Measurements from ENCODE around the gene MITF. TPM values are rescaled to one million over a fixed set of nuclear protein-coding genes. Genes with fewer than 3 reads are reported as not detected.
"Not testable (repeated sequence)": the region's sequence is repeated elsewhere in the genome, so short reads cannot be mapped to it uniquely, and the experiment has no call there.

The MITF gene
- total and polyA plus RNA-seq, 2 donors, result 13.3 to 13.6 TPM

DNA sequence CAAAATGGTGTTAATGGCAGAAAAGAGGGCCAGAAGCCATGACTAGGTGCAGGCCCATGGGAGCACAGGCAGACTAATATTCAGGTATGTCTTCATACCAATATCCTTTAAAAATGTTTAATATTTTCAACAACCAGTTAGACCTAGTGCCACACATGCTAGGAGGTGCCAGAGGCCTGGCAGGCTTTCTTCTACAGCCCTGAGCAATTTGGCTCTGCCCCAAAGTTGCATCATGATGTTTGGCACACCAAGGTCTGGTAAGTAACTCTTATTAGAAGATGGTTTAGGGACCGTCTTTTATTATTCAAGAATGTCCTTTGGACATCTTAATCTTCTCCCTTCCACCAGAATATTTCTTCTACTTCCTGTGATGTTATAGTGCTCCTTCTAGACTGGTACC lies 34.8 kb downstream of the MITF start:
- Histone ChIP-seq H3K27ac (ENCODE audit: low read depth) (no peak overlapping the region), H3K4me1 (ENCODE audit: insufficient read depth) (no peaks in the 10 kb centered on the region), H3K4me3 (ENCODE audit: low read depth, low read length) (no peak overlapping the region), H3K36me3 (ENCODE audit: insufficient read depth) (no peaks in the 10 kb centered on the region)
- 94% methylated on average over 1 of the region's 1 CpG for WGBS
- no peak for DNase-seq (ENCODE audit: extremely low spot score)

- 93% methylated on average over 3 of the region's 3 CpGs for WGBS
- H3K27ac ChIP-seq (ENCODE audit: low read depth), result no peak overlapping the region
- no peaks in the 10 kb centered on the region for H3K4me1 ChIP-seq (ENCODE audit: insufficient read depth)
- no peaks in the 10 kb centered on the region for H3K36me3 ChIP-seq (ENCODE audit: insufficient read depth)
- DNase-seq (ENCODE audit: extremely low spot score), result no peak
- no peak overlapping the region for H3K4me3 ChIP-seq (ENCODE audit: low read depth, low read length)
Observed at GRCh38 chr3:69775751-69776150, 36.5 kb downstream of the MITF start.

GRCh38 chr3:69776289-69776688 lies 37.0 kb downstream of the MITF start:
- no peak overlapping the region for H3K27ac ChIP-seq (ENCODE audit: low read depth)
- DNase-seq (ENCODE audit: extremely low spot score), result no peak
- H3K36me3 ChIP-seq (ENCODE audit: insufficient read depth), result no peaks in the 10 kb centered on the region
- H3K4me1 ChIP-seq (ENCODE audit: insufficient read depth), result no peaks in the 10 kb centered on the region
- 96% methylated on average over 3 of the region's 3 CpGs for WGBS
- no peak overlapping the region for H3K4me3 ChIP-seq (ENCODE audit: low read depth, low read length)

DNA sequence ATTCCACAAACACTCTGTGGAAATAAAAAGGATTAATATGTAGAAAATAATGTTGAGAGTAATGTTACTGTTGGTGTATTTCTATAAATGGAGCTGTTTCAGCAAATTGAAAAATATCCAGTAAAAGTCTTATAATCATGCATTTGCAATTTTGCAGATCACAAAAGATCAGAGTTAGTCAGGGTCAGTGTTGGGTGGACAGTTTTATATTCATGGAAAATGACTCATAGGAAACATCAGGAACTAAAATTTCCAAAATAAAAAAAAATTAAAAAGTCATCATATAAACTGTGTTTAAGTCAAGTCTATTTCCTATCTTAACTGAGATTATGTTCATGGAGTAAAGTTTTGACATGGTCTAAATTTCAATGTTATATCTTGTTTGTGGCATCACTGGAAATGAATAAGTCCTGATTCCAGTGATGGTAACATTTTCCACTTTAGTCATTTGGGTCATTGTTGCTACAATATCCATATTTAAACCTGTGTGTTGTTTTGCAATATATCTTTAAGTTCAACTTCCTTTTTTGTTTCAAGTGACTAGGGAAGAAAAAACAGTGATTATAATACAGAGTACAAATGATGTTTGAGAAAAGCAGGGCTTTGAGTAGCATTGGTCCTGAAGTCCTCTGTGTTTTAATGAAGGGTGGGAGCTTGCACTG lies 37.8 kb downstream of the MITF start:
- H3K36me3 ChIP-seq (ENCODE audit: insufficient read depth), result no peaks in the 10 kb centered on the region
- no peaks in the 10 kb centered on the region for H3K4me1 ChIP-seq (ENCODE audit: insufficient read depth)
- DNase-seq (ENCODE audit: extremely low spot score), result no peak
- no peak overlapping the region for H3K27ac ChIP-seq (ENCODE audit: low read depth)
- H3K4me3 ChIP-seq (ENCODE audit: low read depth, low read length), result no peak overlapping the region

DNA sequence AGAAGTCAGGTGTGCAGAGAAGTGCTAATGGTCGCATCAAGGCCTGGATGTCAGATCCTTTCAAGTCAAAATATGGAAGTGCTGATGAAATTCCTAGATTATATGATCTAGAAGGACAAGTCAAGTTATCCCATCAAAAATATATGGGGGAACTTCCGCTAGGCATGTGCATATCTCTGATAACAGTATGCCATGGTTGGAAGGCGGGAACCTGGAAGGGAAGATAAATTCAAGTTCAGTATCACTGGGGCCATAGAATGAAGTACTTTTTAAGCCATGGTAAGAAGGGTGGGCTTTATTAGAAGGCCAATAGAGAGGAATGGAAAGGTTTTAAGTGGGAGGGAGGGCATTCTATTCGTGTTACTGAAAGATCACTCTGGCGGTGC lies 38.3 kb downstream of the MITF start:
- 96% methylated on average over 5 of the region's 5 CpGs for WGBS

DNA sequence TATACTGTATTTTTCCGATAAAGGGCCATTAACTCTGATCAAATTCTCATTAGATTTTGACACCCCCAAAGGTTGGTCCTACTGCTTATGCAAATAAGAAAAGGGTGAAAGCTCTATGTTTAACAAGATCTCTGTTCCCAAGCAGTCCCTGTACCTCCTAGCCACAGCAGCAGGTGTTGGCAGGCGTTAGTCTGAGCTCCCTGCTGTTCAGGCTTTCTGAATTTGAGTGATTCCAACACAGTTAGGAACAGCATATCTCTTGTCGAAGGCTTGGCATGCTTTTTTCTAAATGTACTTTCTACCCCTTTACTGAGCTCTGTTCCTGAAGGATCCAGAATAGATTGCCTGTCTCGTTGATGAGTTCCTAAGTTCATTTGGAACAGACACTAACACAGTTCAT lies 42.3 kb downstream of the MITF start:
- Histone ChIP-seq H3K27ac (ENCODE audit: low read depth) (no peak overlapping the region), H3K36me3 (ENCODE audit: insufficient read depth) (no peaks in the 10 kb centered on the region), H3K4me1 (ENCODE audit: insufficient read depth) (no peaks in the 10 kb centered on the region), H3K4me3 (ENCODE audit: low read depth, low read length) (no peak overlapping the region)
- WGBS, result 62% methylated on average over 4 of the region's 4 CpGs
- DNase-seq (ENCODE audit: extremely low spot score), result no peak

More for the DNA sequence above, 38.3 kb downstream of the MITF start:
- no peak overlapping the region for H3K4me3 ChIP-seq (ENCODE audit: low read depth, low read length)
- H3K36me3 ChIP-seq (ENCODE audit: insufficient read depth), result no peaks in the 10 kb centered on the region
- no peak overlapping the region for H3K27ac ChIP-seq (ENCODE audit: low read depth)
- no peaks in the 10 kb centered on the region for H3K4me1 ChIP-seq (ENCODE audit: insufficient read depth)
- DNase-seq (ENCODE audit: extremely low spot score), result no peak

GRCh38 chr3:69784954-69785514 lies 45.8 kb downstream of the MITF start:
- peaks cover 2% of the 10 kb centered on the region for H3K4me1 ChIP-seq (ENCODE audit: insufficient read depth)
- 23% methylated on average over 7 of the region's 7 CpGs for WGBS
- no peaks in the 10 kb centered on the region for H3K36me3 ChIP-seq (ENCODE audit: insufficient read depth)
- DNase-seq (ENCODE audit: extremely low spot score), result no peak
- no peak overlapping the region for H3K27ac ChIP-seq (ENCODE audit: low read depth)
- H3K4me3 ChIP-seq (ENCODE audit: low read depth, low read length), result no peak overlapping the region

- no peak for DNase-seq (ENCODE audit: extremely low spot score)
- no peaks in the 10 kb centered on the region for H3K36me3 ChIP-seq (ENCODE audit: insufficient read depth)
- H3K27ac ChIP-seq (ENCODE audit: low read depth), result no peak overlapping the region
- WGBS, result 88% methylated on average over 3 of the region's 3 CpGs
- H3K4me1 ChIP-seq (ENCODE audit: insufficient read depth), result peaks cover 2% of the 10 kb centered on the region
- no peak overlapping the region for H3K4me3 ChIP-seq (ENCODE audit: low read depth, low read length)
Observed at GRCh38 chr3:69785769-69786320, 46.6 kb downstream of the MITF start.

- Histone ChIP-seq H3K36me3 (ENCODE audit: insufficient read depth) (no peaks in the 10 kb centered on the region), H3K4me1 (ENCODE audit: insufficient read depth) (peaks cover 2% of the 10 kb centered on the region), H3K27ac (ENCODE audit: low read depth) (no peak overlapping the region), H3K4me3 (ENCODE audit: low read depth, low read length) (no peak overlapping the region)
- no peak for DNase-seq (ENCODE audit: extremely low spot score)
- 46% methylated on average over 4 of the region's 4 CpGs for WGBS
Observed at GRCh38 chr3:69786854-69787253, 47.6 kb downstream of the MITF start.

DNA sequence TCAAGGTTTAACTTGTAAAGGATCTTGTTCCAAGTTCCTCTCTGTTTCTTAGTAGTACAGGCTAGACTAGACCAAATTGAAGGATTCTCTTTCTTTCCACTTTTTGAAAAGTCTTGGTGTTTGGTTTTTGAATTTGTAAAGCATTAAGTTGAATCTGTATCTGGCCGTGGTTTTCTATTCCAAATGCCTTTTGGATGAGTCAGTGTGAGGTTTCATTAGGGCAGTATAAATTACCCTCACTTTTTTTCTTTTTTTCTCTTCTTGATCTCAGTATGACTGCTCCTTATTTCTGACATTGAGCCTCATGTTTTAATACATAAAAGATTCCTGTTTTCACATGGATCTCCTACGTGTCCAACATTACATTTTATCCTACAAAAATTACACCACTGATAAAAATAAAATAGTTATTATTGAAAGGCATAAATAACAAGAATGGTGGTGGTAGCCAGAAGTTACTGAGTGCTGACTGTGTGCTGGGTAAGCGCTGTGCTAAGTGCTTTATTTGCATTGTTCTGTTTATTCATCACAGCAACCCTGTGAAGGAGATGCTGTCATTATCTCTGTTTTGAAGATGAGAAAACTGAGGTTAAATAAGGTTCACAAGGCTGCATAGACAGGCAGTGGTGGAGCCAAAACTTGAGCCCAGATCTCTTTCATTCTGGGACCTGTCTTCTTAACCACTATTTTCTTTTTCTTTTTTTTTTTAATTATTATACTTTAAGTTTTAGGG lies 48.3 kb downstream of the MITF start:
- H3K4me3 ChIP-seq (ENCODE audit: low read depth, low read length), result no peak overlapping the region
- WGBS, result 31% methylated on average over 3 of the region's 3 CpGs
- DNase-seq (ENCODE audit: extremely low spot score), result no peak
- no peak overlapping the region for H3K27ac ChIP-seq (ENCODE audit: low read depth)
- no peaks in the 10 kb centered on the region for H3K36me3 ChIP-seq (ENCODE audit: insufficient read depth)
- peaks cover 2% of the 10 kb centered on the region for H3K4me1 ChIP-seq (ENCODE audit: insufficient read depth)

- DNase-seq (ENCODE audit: extremely low spot score), result no peak
- Histone ChIP-seq H3K27ac (ENCODE audit: low read depth) (no peak overlapping the region), H3K36me3 (ENCODE audit: insufficient read depth) (no peaks in the 10 kb centered on the region), H3K4me1 (ENCODE audit: insufficient read depth) (peaks cover 2% of the 10 kb centered on the region), H3K4me3 (ENCODE audit: low read depth, low read length) (no peak overlapping the region)
- 56% methylated on average over 6 of the region's 6 CpGs for WGBS
Observed at GRCh38 chr3:69791106-69791505, 51.8 kb downstream of the MITF start.

DNA sequence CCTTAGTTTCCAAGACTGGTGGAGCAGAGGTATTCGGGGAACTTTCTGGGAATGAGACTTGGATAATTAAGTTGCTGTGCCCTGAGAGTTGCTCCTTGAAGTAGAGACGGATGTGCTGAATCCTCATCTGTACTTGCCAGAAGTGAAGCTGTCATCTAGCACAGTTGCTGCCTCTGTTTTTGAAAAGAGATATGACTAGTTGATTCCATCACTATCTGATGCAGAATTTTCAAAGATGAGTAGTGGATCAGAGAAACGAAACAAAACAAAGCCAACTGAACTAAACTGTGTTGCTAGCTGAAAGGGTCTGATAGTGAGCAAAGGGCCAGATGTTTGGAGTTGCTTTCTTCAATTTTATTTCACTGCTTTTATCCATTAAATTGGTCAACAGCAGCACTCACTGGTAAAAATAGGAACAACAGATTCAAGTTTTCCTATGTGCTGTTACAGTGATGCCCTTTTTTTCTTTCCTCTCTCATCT lies 52.7 kb downstream of the MITF start:
- WGBS, result 27% methylated on average over 3 of the region's 3 CpGs
- H3K4me3 ChIP-seq (ENCODE audit: low read depth, low read length), result no peak overlapping the region
- H3K27ac ChIP-seq (ENCODE audit: low read depth), result no peak overlapping the region
- peaks cover 2% of the 10 kb centered on the region for H3K4me1 ChIP-seq (ENCODE audit: insufficient read depth)
- H3K36me3 ChIP-seq (ENCODE audit: insufficient read depth), result no peaks in the 10 kb centered on the region
- peak; percentile 28 for DNase-seq (ENCODE audit: extremely low spot score)

DNA sequence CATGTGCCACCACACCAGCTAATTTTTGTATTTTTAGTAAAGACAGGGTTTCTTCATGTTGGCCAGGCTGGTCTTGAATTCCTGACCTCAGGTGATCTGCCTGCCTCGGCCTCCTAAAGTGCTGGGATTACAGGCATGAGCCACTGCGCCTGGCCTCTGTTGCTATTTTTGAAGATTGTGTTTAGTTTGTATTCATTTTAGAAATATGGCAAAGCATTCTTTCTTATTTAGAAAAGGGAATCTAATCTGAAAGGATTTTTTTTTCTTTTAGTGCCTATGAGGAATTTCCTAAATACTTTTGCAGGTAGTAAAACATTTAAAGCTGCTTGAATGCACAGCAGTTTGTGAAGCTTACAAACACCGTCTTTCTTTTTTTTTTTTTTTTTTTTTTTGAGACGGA lies 56.9 kb downstream of the MITF start:
- DNase-seq (ENCODE audit: extremely low spot score); H3K4me3 ChIP-seq (ENCODE audit: low read depth, low read length); H3K27ac ChIP-seq (ENCODE audit: low read depth); H3K4me1 ChIP-seq (ENCODE audit: insufficient read depth); H3K36me3 ChIP-seq (ENCODE audit: insufficient read depth): not testable (repeated sequence)
- WGBS, result 73% methylated on average over 3 of the region's 4 CpGs
